H9 (cell line): ENCODE data around the gene VAV3. TPM values are rescaled to one million over a fixed set of nuclear protein-coding genes. Genes with fewer than 3 reads are reported as not detected.

ENCODE experiments used
- DNase-seq: peaks from one replicate; pipeline ENCODE4 v3.0.0-alpha.2; 2017
- H2AFZ ChIP-seq: one replicate; pipeline ENCODE4 v1.6.1; 2013; ENCODE audit warnings: mild to moderate bottlenecking, low read length, control low read depth, moderate library complexity
- H2AK5ac ChIP-seq: 2 replicates; pipeline ENCODE4 v1.6.1; 2013; ENCODE audit warnings: low read length, control low read depth, mixed read lengths; ENCODE audit not compliant: insufficient read length
- H2BK120ac ChIP-seq: one replicate; pipeline ENCODE4 v1.6.1; 2013; ENCODE audit warnings: low read depth, mild to moderate bottlenecking, low read length, control low read depth, inconsistent platforms; ENCODE audit not compliant: poor library complexity, severe bottlenecking
- H2BK12ac ChIP-seq: 2 replicates; pipeline ENCODE4 v1.6.1; 2013; ENCODE audit warnings: low read length, control low read depth, mixed read lengths, low read depth; ENCODE audit not compliant: insufficient read length
- H2BK15ac ChIP-seq: 2 replicates; pipeline ENCODE4 v1.6.1; 2013; ENCODE audit warnings: low read depth, low read length, control low read depth
- H2BK20ac ChIP-seq: one replicate; pipeline ENCODE4 v1.6.1; 2013; ENCODE audit warnings: low read depth, mild to moderate bottlenecking, low read length, control low read depth, inconsistent platforms; ENCODE audit not compliant: poor library complexity, severe bottlenecking
- H2BK5ac ChIP-seq: 2 replicates; pipeline ENCODE4 v1.6.1; 2013; ENCODE audit warnings: low read length, control low read depth, mixed read lengths; ENCODE audit not compliant: insufficient read length
- H3K14ac ChIP-seq: 2 replicates; pipeline ENCODE4 v1.6.1; 2013; ENCODE audit warnings: low read length, control low read depth; ENCODE audit not compliant: insufficient read depth
- H3K18ac ChIP-seq: 2 replicates; pipeline ENCODE4 v1.6.1; 2013; ENCODE audit warnings: low read depth, mild to moderate bottlenecking, mixed read lengths, low read length, control low read depth; ENCODE audit not compliant: insufficient read length
- H3K23ac ChIP-seq: 2 replicates; pipeline ENCODE4 v1.6.1; 2013; ENCODE audit warnings: low read length, control low read depth, mixed read lengths, low read depth; ENCODE audit not compliant: insufficient read length
- H3K23me2 ChIP-seq: 2 replicates; pipeline ENCODE4 v1.6.1; 2013; ENCODE audit warnings: low read depth, mild to moderate bottlenecking, mixed read lengths, low read length, control low read depth; ENCODE audit not compliant: insufficient read length, poor library complexity, severe bottlenecking
- H3K27ac ChIP-seq: 2 replicates; pipeline ENCODE4 v1.5.1; 2013; ENCODE audit warnings: low read length, control low read depth, mixed read lengths, low read depth; ENCODE audit not compliant: insufficient read length
- H3K27me3 ChIP-seq: 2 replicates; pipeline ENCODE4 v1.6.1; 2013; ENCODE audit warnings: low read length, control low read depth, inconsistent platforms; ENCODE audit not compliant: insufficient read depth
- H3K4ac ChIP-seq: 2 replicates; pipeline ENCODE4 v1.6.1; 2013; ENCODE audit warnings: low read depth, mild to moderate bottlenecking, control low read depth, inconsistent platforms, low read length, moderate library complexity
- H3K4me1 ChIP-seq: 2 replicates; pipeline ENCODE4 v1.6.1; 2013; ENCODE audit warnings: low read length, control low read depth, inconsistent platforms; ENCODE audit not compliant: insufficient read depth
- H3K4me2 ChIP-seq: 2 replicates; pipeline ENCODE4 v1.6.1; 2013; ENCODE audit warnings: low read length, control low read depth, mixed read lengths; ENCODE audit not compliant: insufficient read length, insufficient read depth
- H3K56ac ChIP-seq: 2 replicates; pipeline ENCODE4 v1.6.1; 2013; ENCODE audit warnings: low read depth, mild to moderate bottlenecking, mixed read lengths, low read length, control low read depth; ENCODE audit not compliant: insufficient read length
- H3K79me1 ChIP-seq: 2 replicates; pipeline ENCODE4 v1.6.1; 2013; ENCODE audit warnings: low read depth, mild to moderate bottlenecking, moderate library complexity, low read length, control low read depth, inconsistent platforms; ENCODE audit not compliant: insufficient read depth, poor library complexity, severe bottlenecking
- H3K79me2 ChIP-seq: 2 replicates; pipeline ENCODE4 v1.6.1; 2013; ENCODE audit warnings: low read length, control low read depth, inconsistent platforms; ENCODE audit not compliant: insufficient read depth
- H3K9ac ChIP-seq: 2 replicates; pipeline ENCODE4 v1.6.1; 2013; ENCODE audit warnings: low read length, control low read depth, mixed read lengths; ENCODE audit not compliant: insufficient read length; ENCODE audit errors: extremely low read depth
- H3K9me3 ChIP-seq: one replicate; pipeline ENCODE4 v1.6.1; 2013; ENCODE audit warnings: low read depth, low read length, inconsistent platforms; ENCODE audit not compliant: control insufficient read depth
- H3T11ph ChIP-seq: one replicate; pipeline ENCODE4 v1.6.1; 2013; ENCODE audit warnings: mild to moderate bottlenecking, low read length, control low read depth, inconsistent platforms
- H4K20me1 ChIP-seq: one replicate; pipeline ENCODE4 v1.6.1; 2013; ENCODE audit not compliant: control insufficient read depth, insufficient read length, insufficient read depth
- H4K5ac ChIP-seq: 2 replicates; pipeline ENCODE4 v1.6.1; 2013; ENCODE audit warnings: low read depth, mild to moderate bottlenecking, mixed read lengths, low read length, control low read depth; ENCODE audit not compliant: insufficient read length
- H4K8ac ChIP-seq: replicated peaks from 2 replicates; pipeline ENCODE4 v1.6.1; 2013; ENCODE audit warnings: low read length, control low read depth, mixed read lengths, low read depth; ENCODE audit not compliant: insufficient read length
- H4K91ac ChIP-seq: 2 replicates; pipeline ENCODE4 v1.6.1; 2013; ENCODE audit warnings: low read depth, mild to moderate bottlenecking, moderate library complexity, mixed read lengths, low read length, control low read depth; ENCODE audit not compliant: insufficient read length
- H3K27ac Mint-ChIP-seq, 3 experiments: 2 replicates in 2 of 3; 3 replicates in 1 of 3; pipeline ENCODE4 v1.8.0; 2020 to 2021; ENCODE audit warnings: mixed read lengths in 3 of 3, mild to moderate bottlenecking in 1 of 3, moderate library complexity in 1 of 3
- H3K27me3 Mint-ChIP-seq: 2 replicates; pipeline ENCODE4 v1.8.0; 2021; ENCODE audit warnings: low read depth, mild to moderate bottlenecking, moderate library complexity, mixed read lengths
- H3K36me3 Mint-ChIP-seq, 3 experiments: 2 replicates in 2 of 3; 3 replicates in 1 of 3; pipeline ENCODE4 v1.8.0; 2020 to 2021; ENCODE audit warnings: low read depth in 3 of 3, mixed read lengths in 3 of 3; ENCODE audit not compliant: insufficient read depth in 1 of 3
- H3K4me1 Mint-ChIP-seq, 2 experiments: 2 replicates each; pipeline ENCODE4 v1.8.0; 2020; ENCODE audit warnings: mixed read lengths in 2 of 2
- H3K4me3 Mint-ChIP-seq, 2 experiments: 2 replicates in 1 of 2; 3 replicates in 1 of 2; pipeline ENCODE4 v1.8.0; 2020 to 2021; ENCODE audit warnings: mild to moderate bottlenecking in 2 of 2, mixed read lengths in 2 of 2, moderate library complexity in 1 of 2
- H3K9me3 Mint-ChIP-seq, 2 experiments: 2 replicates in 1 of 2; 3 replicates in 1 of 2; pipeline ENCODE4 v1.8.0; 2020; ENCODE audit warnings: mild to moderate bottlenecking in 2 of 2, mixed read lengths in 2 of 2, moderate library complexity in 1 of 2
- WGBS: extraction: QIAGEN DNeasy Blood & Tissue Kit; methylation state at CpG from one replicate; pipeline ENCODE4 v1.1.7; 2013; ENCODE audit warnings: missing lambda C conversion rate, low lambda C conversion rate, mixed read lengths; ENCODE audit not compliant: insufficient read length; ENCODE audit errors: extremely low coverage; 5-methylcytosine and 5-hydroxymethylcytosine counted together
- total RNA-seq: library from RNA; stranded (reverse); gene quantifications from 2 replicates; pipeline ENCODE4 v1.2.1, GENCODE V29; 2021
- TF ChIP-seq, protein P1 (sequence below): fragments of 200-600 bp; sonication (generic); conservative IDR thresholded peaks from 3 replicates; pipeline ENCODE4 v1.8.0; 2021; ENCODE audit warnings: antibody characterized with exemption, mild to moderate bottlenecking

VAV3 gene
- total RNA-seq, 1 experiment from 2014 or later, result 5.1 TPM

DNA sequence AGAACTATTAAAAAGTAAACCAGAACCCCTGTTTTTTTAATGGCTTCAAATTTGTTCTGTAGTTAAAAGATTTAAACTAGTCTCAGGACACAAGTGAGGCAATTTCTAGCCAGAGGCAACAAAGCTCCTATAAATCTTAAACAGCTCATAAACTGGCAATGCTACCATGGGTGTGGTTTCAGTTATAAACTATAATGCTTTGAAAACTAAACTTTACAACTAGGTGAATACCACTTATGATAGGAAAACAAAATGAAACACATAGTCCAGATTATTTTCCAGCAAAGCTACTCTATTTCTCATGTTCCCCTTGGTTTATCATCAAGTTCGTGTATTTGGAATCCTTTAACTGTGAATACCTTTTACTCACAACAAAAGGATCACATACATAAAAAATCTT is 282.5 kb downstream of the VAV3 start:
- Histone ChIP-seq H3K79me2 (no peaks in the 10 kb centered on the region), H3K4me1 (no peaks in the 10 kb centered on the region; the same call in 1 of the 2 replicates), H4K5ac (no peak overlapping the region), H4K8ac (no peak overlapping the region), H3K56ac (no peak overlapping the region), H4K20me1 (no peaks in the 10 kb centered on the region), H3K14ac (no peak overlapping the region), H3K23ac (no peak overlapping the region), H4K91ac (no peak overlapping the region), H2BK5ac (no peak overlapping the region), H3K79me1 (no peaks in the 10 kb centered on the region), H2BK12ac (no peak overlapping the region), H3K4ac (no peak overlapping the region), H3K9ac (no peak overlapping the region), H2AFZ (no peak overlapping the region), H2BK15ac (no peak overlapping the region), H3T11ph (no peak overlapping the region), H3K27ac (no peak overlapping the region), H3K4me2 (no peak overlapping the region), H2BK120ac (no peak overlapping the region), H3K9me3 (no peaks in the 10 kb centered on the region), H3K23me2 (no peaks in the 10 kb centered on the region), H3K27me3 (no peaks in the 10 kb centered on the region), H3K18ac (no peak overlapping the region), H2AK5ac (no peak overlapping the region), H2BK20ac (no peak overlapping the region)
- TF ChIP-seq, protein P1, sequence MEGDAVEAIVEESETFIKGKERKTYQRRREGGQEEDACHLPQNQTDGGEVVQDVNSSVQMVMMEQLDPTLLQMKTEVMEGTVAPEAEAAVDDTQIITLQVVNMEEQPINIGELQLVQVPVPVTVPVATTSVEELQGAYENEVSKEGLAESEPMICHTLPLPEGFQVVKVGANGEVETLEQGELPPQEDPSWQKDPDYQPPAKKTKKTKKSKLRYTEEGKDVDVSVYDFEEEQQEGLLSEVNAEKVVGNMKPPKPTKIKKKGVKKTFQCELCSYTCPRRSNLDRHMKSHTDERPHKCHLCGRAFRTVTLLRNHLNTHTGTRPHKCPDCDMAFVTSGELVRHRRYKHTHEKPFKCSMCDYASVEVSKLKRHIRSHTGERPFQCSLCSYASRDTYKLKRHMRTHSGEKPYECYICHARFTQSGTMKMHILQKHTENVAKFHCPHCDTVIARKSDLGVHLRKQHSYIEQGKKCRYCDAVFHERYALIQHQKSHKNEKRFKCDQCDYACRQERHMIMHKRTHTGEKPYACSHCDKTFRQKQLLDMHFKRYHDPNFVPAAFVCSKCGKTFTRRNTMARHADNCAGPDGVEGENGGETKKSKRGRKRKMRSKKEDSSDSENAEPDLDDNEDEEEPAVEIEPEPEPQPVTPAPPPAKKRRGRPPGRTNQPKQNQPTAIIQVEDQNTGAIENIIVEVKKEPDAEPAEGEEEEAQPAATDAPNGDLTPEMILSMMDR, result no peak
- H3K9me3 Mint-ChIP-seq, result no peaks in the 10 kb centered on the region
- H3K27ac Mint-ChIP-seq, result no peak overlapping the region
- WGBS, result no CpG with 5 or more reads among the region's 1 CpG
- no peaks in the 10 kb centered on the region for H3K36me3 Mint-ChIP-seq
- H3K4me3 Mint-ChIP-seq, result no peak overlapping the region
- no peaks in the 10 kb centered on the region for H3K27me3 Mint-ChIP-seq
- peaks cover 12 to 14% of the 10 kb centered on the region in 2 experiments for H3K4me1 Mint-ChIP-seq
- DNase-seq, result no peak
